H1 (cell line): ENCODE measurements around the gene CHD5. TPM values are rescaled to one million over a fixed set of nuclear protein-coding genes. Genes with fewer than 3 reads are reported as not detected.

Experiments used
- CBX8 ChIP-seq: fragments of 300-800, 300-1000 bp; sonication (generic); IDR thresholded peaks from 2 replicates; pipeline ENCODE4 v1.7.1; 2016; ENCODE audit warnings: low read depth, low read length, borderline replicate concordance
- EP300 ChIP-seq, 2 experiments: IDR thresholded peaks; 1 replicate in 1 of 2; 2 replicates in 1 of 2; pipeline ENCODE4 v1.6.1; 2011 to 2012; ENCODE audit warnings: low read depth in 2 of 2, low read length in 2 of 2, mild to moderate bottlenecking in 2 of 2, borderline replicate concordance in 1 of 2, inconsistent platforms in 1 of 2, moderate library complexity in 1 of 2
- KDM1A ChIP-seq: fragments of 200-600, 300-600 bp; sonication (generic); IDR thresholded peaks from 2 replicates; pipeline ENCODE4 v1.7.1; 2016; ENCODE audit warnings: mild to moderate bottlenecking, low read length, borderline replicate concordance
- KDM5A ChIP-seq: fragments of 200-600 bp; IDR thresholded peaks from 2 replicates; pipeline ENCODE4 v1.7.1; 2012; ENCODE audit warnings: mild to moderate bottlenecking, low read length, inconsistent platforms, mixed read lengths
- NANOG ChIP-seq: IDR thresholded peaks from 2 replicates; pipeline ENCODE4 v1.6.1; 2011; ENCODE audit warnings: low read length, low read depth, mild to moderate bottlenecking, inconsistent platforms; ENCODE audit not compliant: insufficient read depth, poor library complexity, severe bottlenecking
- PHF8 ChIP-seq: fragments of 200-600 bp; sonication (generic); conservative IDR thresholded peaks from 2 replicates; pipeline ENCODE4 v1.7.1; 2012; ENCODE audit warnings: low read depth, mild to moderate bottlenecking, inconsistent platforms, low read length, moderate library complexity
- SIN3A ChIP-seq, 2 experiments: IDR thresholded peaks in 1 of 2; conservative IDR thresholded peaks in 1 of 2; 2 replicates each; pipeline ENCODE4 v1.6.1; 2011 to 2012; ENCODE audit warnings: low read length in 2 of 2, improper control_type of control experiment in 1 of 2, low read depth in 1 of 2, mild to moderate bottlenecking in 1 of 2
- SP1 ChIP-seq: IDR thresholded peaks from 2 replicates; pipeline ENCODE4 v1.6.1; 2011; ENCODE audit warnings: low read depth, low read length
- YY1 ChIP-seq: IDR thresholded peaks from 2 replicates; pipeline ENCODE4 v1.6.1; 2011; ENCODE audit warnings: low read depth, mild to moderate bottlenecking, low read length
- polyA plus RNA-seq, 7 experiments: library from polyadenylated mRNA; depleted of rRNA in 3 of 7; stranded (reverse) in 5 of 7; unstranded in 2 of 7; fragments of >200 nt in 5 of 7; fragments of 200-250 nt in 2 of 7; gene quantifications; 1 replicate in 5 of 7; 2 replicates in 1 of 7; 4 replicates in 1 of 7; pipeline versions ENCODE4 v1.2.1 to v1.2.3, GENCODE V29; 2011 to 2013; ENCODE audit warnings: missing spikeins in 2 of 7, mixed read lengths in 2 of 7
- total RNA-seq: library from RNA; stranded (reverse); fragmentation: NEBNext Ultra II Directional; extraction: Animal tissue kit (Norgen Biotek cat#: 25700); gene quantifications from 2 replicates; pipeline ENCODE4 v1.2.1, GENCODE V29; 2021
- TF ChIP-seq, protein P1 (sequence below), 3 experiments: IDR thresholded peaks; 1 replicate in 2 of 3; 2 replicates in 1 of 3; pipeline versions ENCODE4 v1.5.1 to v1.6.1; 2011; ENCODE audit warnings: low read length in 3 of 3, mild to moderate bottlenecking in 3 of 3, inconsistent platforms in 2 of 3, low read depth in 1 of 3, moderate library complexity in 1 of 3; ENCODE audit not compliant: insufficient read depth in 1 of 3; ENCODE audit errors: control extremely low read depth in 1 of 3
- TF ChIP-seq, protein P2 (sequence below): IDR thresholded peaks from 2 replicates; pipeline ENCODE4 v1.6.1; 2012; ENCODE audit warnings: low read length, inconsistent platforms
- TF ChIP-seq, protein P3 (sequence below): IDR thresholded peaks from 2 replicates; pipeline ENCODE4 v1.6.1; 2012; ENCODE audit warnings: inconsistent platforms

The CHD5 gene
- total and polyA plus RNA-seq, 2 of the 8 experiments (the other 6 are each of a cell fraction or from before 2014, with no cell fraction given), result 0.42 to 1.8 TPM

DNA sequence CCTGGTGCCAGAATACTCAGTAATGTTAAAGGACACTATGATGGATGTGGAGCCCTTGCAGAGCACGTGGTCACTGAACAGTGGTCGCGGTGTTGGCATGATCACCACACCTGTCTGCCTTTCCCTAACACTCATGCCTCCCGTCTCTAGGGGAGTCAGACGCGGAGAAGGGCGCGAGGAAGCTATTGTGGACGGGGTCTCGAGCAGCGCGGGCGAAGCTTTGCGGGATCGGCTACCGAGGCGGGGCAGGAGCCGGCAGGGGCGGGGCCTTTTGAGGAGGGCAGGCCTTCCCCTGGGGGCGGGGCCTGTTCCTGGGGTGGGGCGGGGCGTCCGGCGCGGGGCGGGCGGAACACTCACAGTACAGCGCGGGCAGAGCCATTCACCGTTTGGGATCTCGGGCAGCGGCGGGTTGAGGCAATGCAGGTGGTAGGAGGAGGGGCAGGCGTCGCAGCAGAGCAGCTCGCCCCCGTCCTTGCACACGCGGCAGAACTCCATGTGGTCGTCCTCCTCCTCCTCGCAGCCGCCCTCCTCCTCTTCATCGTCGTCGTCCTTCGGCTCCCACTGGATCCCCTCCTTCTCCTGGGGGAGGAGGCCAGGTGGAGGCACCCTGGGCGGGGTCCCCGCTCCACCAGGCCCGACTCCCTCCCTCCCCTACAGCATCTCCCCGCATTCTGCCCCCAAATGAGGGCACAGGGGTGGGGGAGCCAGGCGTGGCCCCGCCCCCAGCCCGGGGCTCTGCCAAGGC, 31.5 kb downstream of the CHD5 start (continued):
- TF ChIP-seq KDM1A (peak; percentile 45; the same call in 1 of the 2 replicates), PHF8 (0 out of 2 replicates have a peak, but pooled peaks have one; percentile 14), KDM5A (no peak), NANOG (no peak), EP300 (IDR thresholded peaks at IDR 0.05; ENCODE audit: borderline replicate concordance in 1 of 2, low read depth in 2 of 2, low read length in 2 of 2) (no peak), CBX8 (no peak), SIN3A (conservative IDR thresholded peaks at IDR 0.05 in 1 of 2, IDR thresholded peaks at IDR 0.05 in 1 of 2; ENCODE audit: low read depth in 1 of 2, low read length in 2 of 2) (no peak), SP1 (no peak), YY1 (no peak)
- TF ChIP-seq, protein P1, sequence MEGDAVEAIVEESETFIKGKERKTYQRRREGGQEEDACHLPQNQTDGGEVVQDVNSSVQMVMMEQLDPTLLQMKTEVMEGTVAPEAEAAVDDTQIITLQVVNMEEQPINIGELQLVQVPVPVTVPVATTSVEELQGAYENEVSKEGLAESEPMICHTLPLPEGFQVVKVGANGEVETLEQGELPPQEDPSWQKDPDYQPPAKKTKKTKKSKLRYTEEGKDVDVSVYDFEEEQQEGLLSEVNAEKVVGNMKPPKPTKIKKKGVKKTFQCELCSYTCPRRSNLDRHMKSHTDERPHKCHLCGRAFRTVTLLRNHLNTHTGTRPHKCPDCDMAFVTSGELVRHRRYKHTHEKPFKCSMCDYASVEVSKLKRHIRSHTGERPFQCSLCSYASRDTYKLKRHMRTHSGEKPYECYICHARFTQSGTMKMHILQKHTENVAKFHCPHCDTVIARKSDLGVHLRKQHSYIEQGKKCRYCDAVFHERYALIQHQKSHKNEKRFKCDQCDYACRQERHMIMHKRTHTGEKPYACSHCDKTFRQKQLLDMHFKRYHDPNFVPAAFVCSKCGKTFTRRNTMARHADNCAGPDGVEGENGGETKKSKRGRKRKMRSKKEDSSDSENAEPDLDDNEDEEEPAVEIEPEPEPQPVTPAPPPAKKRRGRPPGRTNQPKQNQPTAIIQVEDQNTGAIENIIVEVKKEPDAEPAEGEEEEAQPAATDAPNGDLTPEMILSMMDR (IDR thresholded peaks at IDR 0.05; ENCODE audit: control extremely low read depth in 1 of 3, insufficient read depth in 1 of 3, low read depth in 1 of 3, low read length in 3 of 3), result no peak
- TF ChIP-seq, protein P2, sequence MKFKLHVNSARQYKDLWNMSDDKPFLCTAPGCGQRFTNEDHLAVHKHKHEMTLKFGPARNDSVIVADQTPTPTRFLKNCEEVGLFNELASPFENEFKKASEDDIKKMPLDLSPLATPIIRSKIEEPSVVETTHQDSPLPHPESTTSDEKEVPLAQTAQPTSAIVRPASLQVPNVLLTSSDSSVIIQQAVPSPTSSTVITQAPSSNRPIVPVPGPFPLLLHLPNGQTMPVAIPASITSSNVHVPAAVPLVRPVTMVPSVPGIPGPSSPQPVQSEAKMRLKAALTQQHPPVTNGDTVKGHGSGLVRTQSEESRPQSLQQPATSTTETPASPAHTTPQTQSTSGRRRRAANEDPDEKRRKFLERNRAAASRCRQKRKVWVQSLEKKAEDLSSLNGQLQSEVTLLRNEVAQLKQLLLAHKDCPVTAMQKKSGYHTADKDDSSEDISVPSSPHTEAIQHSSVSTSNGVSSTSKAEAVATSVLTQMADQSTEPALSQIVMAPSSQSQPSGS, result no peak
- TF ChIP-seq, protein P3, sequence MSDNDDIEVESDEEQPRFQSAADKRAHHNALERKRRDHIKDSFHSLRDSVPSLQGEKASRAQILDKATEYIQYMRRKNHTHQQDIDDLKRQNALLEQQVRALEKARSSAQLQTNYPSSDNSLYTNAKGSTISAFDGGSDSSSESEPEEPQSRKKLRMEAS, result peak; percentile 98
